T follicular helper cell (primary cell): ENCODE measurements around the gene DRAP1.

Experiments used
- DNase-seq: peaks from one replicate; pipeline ENCODE4 v3.0.0-alpha.2; 2020; ENCODE audit warnings: low read depth

The DRAP1 gene

DNA sequence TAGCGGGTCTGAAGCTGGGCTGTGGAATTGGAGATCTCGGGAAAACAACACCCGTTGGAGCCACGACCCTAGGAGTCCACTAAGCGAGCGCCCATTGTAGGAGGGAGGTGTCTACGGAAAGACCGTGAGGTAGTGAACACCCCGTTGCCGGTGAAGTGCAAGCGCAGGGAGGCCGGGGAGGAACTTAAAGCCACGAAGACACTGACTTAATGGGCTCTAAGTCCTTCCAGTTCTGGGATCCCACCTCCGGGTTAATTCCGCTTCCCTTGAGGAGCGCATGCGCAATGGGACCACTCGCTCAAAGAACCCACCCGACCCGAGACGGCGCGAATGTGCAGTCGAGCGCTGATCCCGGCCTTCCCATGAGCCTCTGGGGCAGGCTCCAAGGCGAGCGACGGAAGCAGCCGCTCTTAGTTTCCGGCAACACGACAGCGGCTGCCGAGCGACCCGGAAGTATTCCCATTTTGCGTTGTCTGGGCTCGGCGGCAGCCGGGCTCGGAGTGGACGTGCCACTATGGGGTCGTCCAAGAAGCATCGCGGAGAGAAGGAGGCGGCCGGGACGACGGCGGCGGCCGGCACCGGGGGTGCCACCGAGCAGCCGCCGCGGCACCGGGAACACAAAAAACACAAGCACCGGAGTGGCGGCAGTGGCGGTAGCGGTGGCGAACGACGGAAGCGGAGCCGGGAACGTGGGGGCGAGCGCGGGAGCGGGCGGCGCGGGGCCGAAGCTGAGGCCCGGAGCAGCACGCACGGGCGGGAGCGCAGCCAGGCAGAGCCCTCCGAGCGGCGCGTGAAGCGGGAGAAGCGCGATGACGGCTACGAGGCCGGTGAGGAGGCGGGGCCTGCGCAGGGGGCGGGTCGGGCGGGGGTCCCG, 42.3 kb downstream of the DRAP1 start, which contains the start of gene SART1:
Gene SART1 (plus strand): TSS at position 468 of the 874 bp plus-strand sequence. CDS start 47 bp downstream, at position 515.
- DNase-seq = peak; percentile 95

DNA sequence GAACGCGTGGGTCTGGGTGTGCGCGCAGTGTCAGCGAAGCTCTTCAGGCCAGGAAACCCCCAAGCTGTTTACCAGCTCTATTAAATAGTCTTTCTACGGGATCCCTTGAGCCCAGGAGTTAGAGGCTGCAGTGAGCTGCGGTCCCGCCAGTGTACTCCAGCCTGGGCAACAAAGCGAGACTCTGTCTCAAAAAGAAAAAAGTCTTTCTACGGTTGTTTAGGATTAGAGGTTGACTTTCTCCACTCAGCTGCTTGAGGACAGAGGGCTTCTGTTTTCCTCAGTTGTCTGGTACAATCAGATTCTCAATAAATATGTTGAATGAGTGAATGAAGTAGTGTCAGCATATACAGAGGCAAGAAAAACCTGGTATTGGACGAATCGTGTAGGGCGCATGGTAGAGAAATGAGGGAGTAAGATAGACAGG, 42.9 kb downstream of the DRAP1 start:
- DNase-seq = no peak

- no peak for DNase-seq
Observed at GRCh38 chr11:65964906-65965305, 45.7 kb downstream of the DRAP1 start.

DNA sequence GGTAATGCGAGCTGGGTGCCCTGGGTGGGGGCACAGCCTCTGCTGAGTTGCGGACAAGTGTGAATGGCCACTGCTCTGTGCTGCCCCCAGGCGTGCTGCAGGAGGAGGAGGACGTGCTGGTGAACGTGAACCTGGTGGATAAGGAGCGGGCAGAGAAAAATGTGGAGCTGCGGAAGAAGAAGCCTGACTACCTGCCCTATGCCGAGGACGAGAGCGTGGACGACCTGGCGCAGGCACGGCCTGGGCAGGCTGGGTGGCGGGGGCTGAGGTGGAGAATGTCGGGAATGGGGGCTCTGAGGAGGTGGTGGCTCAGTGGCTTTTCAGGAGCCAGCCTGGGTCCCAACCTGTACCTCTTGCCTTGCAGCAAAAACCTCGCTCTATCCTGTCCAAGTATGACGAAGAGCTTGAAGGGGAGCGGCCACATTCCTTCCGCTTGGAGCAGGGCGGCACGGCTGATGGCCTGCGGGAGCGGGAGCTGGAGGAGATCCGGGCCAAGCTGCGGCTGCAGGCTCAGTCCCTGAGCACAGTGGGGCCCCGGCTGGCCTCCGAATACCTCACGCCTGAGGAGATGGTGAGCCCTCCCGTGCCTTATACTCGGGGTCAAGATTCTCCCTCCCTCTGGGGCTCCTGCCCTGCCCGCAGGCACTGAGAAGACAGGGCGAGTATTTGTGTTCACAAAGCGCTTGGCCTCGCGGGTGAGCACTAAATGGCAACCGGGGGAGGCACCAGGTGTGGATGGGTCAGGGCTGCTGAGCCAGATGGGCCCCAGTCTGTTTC, 46.9 kb downstream of the DRAP1 start:
- no peak for DNase-seq

- no peak for DNase-seq
Observed at GRCh38 chr11:65967329-65967934, 48.2 kb downstream of the DRAP1 start.

DNA sequence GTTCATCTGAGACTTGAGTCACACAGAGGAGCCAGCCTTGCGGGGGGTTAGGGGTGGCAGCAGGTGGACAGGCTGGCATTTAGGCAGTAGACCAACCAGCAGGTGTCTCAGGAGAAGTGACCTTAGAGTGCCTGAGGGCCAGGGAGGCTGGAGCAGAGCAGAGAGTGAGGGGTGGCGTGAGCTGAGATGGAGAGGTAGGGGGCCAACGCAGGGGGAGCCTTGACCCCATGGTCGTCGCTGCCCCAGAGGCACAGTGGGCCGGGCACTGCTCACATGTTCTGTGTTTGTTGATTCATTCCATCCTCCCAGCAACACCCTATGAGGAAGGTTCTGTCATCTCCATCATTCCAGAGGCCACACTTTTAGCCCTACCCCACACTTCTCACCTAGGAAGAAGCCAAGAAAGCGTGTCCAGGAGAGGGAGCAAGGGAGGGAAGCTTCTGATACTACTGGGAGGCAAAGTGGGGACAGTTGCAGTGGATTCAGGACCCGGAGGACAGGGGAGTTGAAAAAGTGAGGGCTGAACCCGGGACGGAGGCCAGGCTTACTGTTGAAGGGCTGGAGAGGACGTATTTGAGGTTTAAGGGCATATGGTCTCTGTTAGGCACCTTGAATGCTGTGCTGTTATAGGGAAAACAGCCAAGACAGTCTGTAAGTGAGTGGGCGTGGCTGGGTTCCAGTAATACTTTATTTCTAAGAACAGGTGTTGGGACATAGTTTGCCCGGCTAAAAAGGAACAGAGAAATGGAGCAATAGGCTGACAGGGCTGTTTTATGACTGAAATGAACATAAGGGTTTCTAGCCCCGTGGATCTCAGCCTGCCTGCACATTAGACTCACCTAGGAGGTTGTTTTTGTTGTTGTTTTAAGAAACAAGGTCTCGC, 49.6 kb downstream of the DRAP1 start:
- DNase-seq = no peak
